ENCODE measurements around the gene PLAAT4.
"Not testable (repeated sequence)": the region's sequence is repeated elsewhere in the genome, so short reads cannot be mapped to it uniquely, and the experiment has no call there.

PLAAT4 gene

DNA sequence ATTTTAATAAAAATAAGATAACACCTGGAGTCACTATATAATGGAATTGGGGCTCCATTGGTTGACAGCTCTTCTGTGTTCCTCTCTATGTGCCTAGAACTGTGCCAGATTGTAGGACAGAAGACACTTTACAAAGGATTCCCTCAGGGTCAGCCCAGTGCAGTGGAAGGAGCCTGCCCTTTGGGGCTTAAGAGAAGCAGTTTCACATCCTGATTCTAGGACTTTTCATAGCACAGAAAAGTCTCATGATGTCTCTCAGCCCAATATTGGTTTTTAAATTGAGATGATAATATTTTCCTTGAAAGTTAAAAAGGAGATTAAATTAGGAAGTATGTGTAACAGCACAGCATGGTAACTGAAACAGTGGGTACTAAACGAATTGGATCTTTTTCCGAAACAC is 7.1 kb downstream of the PLAAT4 start:
- DNase-seq = no peak
- Mint-ChIP-seq H3K4me1 (peaks cover 25% of the 10 kb centered on the region), H3K4me3 (no peak overlapping the region), H3K36me3 (ENCODE audit: low read depth) (no peaks in the 10 kb centered on the region), H3K9me3 (no peaks in the 10 kb centered on the region), H3K27me3 (no peaks in the 10 kb centered on the region), H3K27ac (no peak overlapping the region)
- no peak for ATAC-seq

DNA sequence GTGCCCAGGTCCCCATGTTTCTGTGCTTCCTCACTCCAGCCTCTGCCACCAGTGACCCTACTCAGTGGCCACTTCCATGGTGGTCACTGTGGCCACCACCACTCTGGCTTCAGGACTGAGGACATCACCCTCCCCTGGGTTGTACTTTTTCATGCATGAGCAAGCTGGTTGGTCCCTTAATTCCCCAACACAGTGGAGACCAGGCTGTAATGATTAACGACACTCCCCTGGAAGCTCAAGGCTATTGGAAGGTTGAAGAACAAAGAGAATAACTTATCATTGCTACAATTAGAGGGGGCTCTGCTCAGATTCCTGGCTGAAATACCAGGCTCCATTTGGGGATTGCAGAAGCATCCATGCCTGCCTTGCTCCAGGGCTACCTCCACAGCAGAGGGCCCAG is 10.5 kb downstream of the PLAAT4 start:
- no peak overlapping the region for H3K27ac Mint-ChIP-seq
- no peaks in the 10 kb centered on the region for H3K27me3 Mint-ChIP-seq
- H3K4me3 Mint-ChIP-seq = no peak overlapping the region
- H3K36me3 Mint-ChIP-seq (ENCODE audit: low read depth) = peaks cover 3% of the 10 kb centered on the region
- ATAC-seq = no peak
- H3K4me1 Mint-ChIP-seq = peaks cover 25% of the 10 kb centered on the region
- no peaks in the 10 kb centered on the region for H3K9me3 Mint-ChIP-seq
- no peak for DNase-seq

DNA sequence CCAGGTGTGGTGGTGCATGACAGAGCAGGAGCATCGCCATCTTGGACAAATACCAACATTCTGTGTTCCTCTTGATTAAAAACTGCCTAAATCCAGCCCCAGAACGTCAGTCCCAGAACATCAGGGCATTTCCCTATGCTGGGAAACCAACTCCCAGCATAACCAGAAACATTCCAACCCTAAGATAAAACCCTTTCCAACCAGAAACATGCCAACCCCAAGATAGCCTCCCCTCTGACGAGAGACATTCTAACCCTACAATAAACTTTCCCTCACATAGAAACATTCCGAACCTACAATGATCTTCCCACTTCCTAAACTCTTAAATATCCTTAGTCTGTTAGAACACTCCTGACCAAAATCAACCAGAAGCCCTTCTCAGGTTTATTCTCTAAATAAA is 11.6 kb downstream of the PLAAT4 start:
- Mint-ChIP-seq H3K4me1 (peaks cover 31% of the 10 kb centered on the region), H3K9me3 (no peaks in the 10 kb centered on the region), H3K4me3 (no peak overlapping the region), H3K27me3 (no peaks in the 10 kb centered on the region), H3K27ac (no peak overlapping the region), H3K36me3 (ENCODE audit: low read depth) (peaks cover 3% of the 10 kb centered on the region)
- ATAC-seq = no peak
- no peak for DNase-seq

DNA sequence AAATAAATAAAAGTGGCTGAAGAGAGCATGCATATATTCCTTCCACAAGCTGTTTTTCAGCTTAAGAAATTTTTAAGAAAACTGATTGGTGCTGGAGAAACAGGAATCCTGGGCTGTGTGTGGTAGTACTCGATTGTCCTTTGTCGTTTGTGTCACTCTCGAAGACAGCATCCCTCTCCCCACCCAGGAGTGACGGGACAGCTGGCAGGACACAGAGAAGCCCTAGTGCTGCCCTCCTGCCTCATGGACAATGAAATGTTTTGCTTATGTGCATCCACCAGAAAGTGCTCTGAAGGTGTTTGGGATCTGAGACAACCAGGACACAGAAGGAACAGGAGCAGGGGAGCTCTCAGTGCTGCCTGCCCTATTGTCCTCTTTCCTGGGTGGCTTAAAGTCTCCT is 12.8 kb downstream of the PLAAT4 start:
- no peak for ATAC-seq
- no peaks in the 10 kb centered on the region for H3K9me3 Mint-ChIP-seq
- DNase-seq = no peak
- H3K27me3 Mint-ChIP-seq = no peaks in the 10 kb centered on the region
- H3K4me1 Mint-ChIP-seq = peaks cover 35% of the 10 kb centered on the region
- H3K4me3 Mint-ChIP-seq = no peak overlapping the region
- H3K27ac Mint-ChIP-seq = peak overlapping the region; percentile 13
- peaks cover 3% of the 10 kb centered on the region for H3K36me3 Mint-ChIP-seq (ENCODE audit: low read depth)

DNA sequence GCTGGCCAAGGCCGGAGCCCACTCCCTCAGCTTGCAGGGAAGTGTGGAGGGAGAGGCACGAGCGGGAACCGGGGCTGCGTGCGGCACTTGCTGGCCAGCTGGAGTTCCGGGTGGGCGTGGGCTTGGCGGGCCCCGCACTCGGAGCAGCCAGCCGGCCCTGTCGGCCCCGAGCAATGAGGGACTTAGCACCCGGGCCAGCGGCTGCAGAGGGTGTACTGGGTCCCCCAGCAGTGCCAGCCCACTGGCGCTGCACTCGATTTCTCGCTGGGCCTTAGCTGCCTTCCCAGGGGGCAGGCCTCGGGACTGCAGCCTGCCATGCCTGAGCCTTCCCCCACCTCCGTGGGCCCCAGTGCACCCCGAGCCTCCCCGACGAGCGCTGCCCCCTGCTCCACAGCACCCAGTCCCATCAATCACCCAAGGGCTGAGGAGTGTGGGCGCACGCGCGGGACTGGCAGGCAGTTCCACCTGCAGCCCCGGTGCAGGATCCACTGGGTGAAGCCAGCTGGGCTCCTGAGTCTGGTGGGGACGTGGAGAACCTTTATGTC is 13.6 kb downstream of the PLAAT4 start:
- peaks cover 40% of the 10 kb centered on the region for H3K4me1 Mint-ChIP-seq
- ATAC-seq; H3K4me3 Mint-ChIP-seq; H3K36me3 Mint-ChIP-seq (ENCODE audit: low read depth); DNase-seq; H3K27me3 Mint-ChIP-seq; H3K9me3 Mint-ChIP-seq; H3K27ac Mint-ChIP-seq: not testable (repeated sequence)

DNA sequence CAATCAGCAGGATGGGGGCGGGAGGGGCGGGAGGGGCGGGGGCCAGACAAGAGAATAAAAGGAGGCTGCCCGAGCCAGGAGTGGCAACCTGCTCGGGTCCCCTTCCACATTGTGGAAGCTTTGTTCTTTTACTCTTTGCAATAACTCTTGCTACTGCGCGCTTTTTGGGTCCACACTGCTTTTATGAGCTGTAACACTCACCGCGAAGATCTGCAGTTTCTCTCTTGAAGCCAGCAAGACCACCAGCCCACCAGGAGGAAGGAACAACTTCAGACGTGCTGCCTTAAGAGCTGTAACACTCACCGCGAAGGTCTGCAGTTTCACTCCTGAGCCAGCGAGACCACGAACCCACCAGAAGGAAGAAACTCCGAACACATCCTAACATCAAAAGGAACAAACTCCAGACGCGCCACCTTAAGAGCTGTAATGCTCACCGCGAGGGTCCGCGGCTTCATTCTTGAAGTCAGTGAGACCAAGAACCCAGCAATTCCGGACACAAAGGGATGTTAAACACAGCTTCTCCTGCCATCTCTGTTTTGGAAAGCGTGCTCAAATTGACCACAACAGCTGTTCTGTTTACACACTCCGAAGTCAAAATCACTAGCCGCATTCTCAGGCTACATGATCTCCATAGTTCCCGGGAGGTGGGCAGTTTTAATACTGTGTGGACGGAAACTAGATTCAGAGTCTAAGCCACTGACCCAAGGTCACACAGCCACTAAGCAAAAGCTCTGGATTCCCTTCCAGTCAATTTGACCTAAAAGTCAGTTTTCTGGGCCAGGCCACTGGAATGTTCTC is 14.7 kb downstream of the PLAAT4 start:
- H3K9me3 Mint-ChIP-seq = no peaks in the 10 kb centered on the region
- H3K4me1 Mint-ChIP-seq = peaks cover 43% of the 10 kb centered on the region
- DNase-seq (peak; percentile 40), ATAC-seq (peak; percentile 5)
- peak overlapping the region; percentile 73 for H3K4me3 Mint-ChIP-seq
- H3K36me3 Mint-ChIP-seq (ENCODE audit: low read depth) = peaks cover 3% of the 10 kb centered on the region
- no peaks in the 10 kb centered on the region for H3K27me3 Mint-ChIP-seq
- H3K27ac Mint-ChIP-seq = peak overlapping the region; percentile 88

DNA sequence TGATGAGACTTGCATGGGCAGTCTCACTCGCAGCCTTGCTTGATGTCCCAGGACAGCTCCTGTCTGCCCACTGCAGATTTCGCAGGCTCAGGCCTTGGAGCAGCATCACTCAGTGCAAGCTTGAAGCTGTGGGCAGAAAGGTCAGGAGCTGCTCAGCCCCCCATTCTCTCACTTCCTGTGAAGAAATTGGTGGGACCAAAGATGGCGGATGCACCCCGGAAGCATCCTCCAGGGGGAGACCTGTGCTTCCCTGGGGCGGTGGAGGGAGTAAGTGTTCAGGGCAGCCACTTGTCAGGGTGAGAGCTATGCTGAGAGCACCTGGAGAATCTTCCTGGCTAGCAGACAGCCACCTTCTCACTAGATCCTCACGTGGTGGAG is 15.3 kb downstream of the PLAAT4 start:
- peaks cover 43% of the 10 kb centered on the region for H3K4me1 Mint-ChIP-seq
- DNase-seq (peak; percentile 54), ATAC-seq (peak; percentile 56)
- no peaks in the 10 kb centered on the region for H3K27me3 Mint-ChIP-seq
- no peaks in the 10 kb centered on the region for H3K9me3 Mint-ChIP-seq
- peaks cover 3% of the 10 kb centered on the region for H3K36me3 Mint-ChIP-seq (ENCODE audit: low read depth)
- H3K27ac Mint-ChIP-seq = peak overlapping the region; percentile 88
- H3K4me3 Mint-ChIP-seq = peak overlapping the region; percentile 73

DNA sequence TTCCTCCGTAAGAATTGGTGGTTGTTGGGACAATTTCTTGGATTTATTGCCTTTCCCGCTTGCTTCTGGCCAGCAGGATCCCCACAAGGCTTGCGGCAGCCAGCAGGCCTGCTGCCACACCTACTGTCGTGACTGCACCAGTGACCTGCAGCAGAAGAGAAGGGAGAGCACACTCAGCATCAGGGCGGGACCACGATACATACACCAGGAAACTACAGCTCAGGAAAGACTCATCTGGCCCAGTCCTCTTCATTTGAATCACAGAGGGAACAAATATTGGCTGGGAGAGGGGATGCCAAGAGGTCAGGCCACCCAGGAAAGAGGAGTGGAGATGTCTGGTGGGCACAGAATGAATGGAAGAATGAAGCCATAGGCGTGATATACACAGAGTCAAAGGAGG is 16.3 kb downstream of the PLAAT4 start:
- Mint-ChIP-seq H3K27ac (peak overlapping the region; percentile 76), H3K9me3 (no peaks in the 10 kb centered on the region), H3K36me3 (ENCODE audit: low read depth) (peaks cover 3% of the 10 kb centered on the region), H3K27me3 (no peaks in the 10 kb centered on the region), H3K4me3 (peak overlapping the region; percentile 60), H3K4me1 (peaks cover 43% of the 10 kb centered on the region)
- DNase-seq = no peak
- ATAC-seq = peak; percentile 53

DNA sequence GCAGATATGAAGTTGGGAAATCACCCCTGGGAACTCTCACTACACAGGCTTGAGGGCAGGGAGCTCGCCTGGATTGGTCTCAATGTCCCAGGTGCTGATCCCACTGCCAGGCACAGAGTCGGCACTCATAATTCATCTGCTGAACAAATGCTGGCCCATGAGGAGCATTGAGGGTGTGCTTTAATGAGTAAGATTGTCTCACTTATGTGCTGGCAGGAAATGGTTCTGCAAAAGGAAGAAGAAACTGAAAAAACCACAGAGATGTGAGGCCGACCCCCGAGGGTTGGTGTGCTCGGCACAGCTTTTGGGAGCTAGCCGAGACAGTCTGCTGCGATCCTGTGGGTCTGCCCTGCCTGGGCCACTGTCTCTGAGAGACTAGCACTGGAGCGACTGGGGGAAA is 17.2 kb downstream of the PLAAT4 start:
- H3K4me1 Mint-ChIP-seq = peaks cover 43% of the 10 kb centered on the region
- no peaks in the 10 kb centered on the region for H3K9me3 Mint-ChIP-seq
- DNase-seq (peak; percentile 55), ATAC-seq (peak; percentile 78)
- H3K27ac Mint-ChIP-seq = peak overlapping the region; percentile 89
- peak overlapping the region; percentile 60 for H3K4me3 Mint-ChIP-seq
- H3K36me3 Mint-ChIP-seq (ENCODE audit: low read depth) = peaks cover 3% of the 10 kb centered on the region
- no peaks in the 10 kb centered on the region for H3K27me3 Mint-ChIP-seq

DNA sequence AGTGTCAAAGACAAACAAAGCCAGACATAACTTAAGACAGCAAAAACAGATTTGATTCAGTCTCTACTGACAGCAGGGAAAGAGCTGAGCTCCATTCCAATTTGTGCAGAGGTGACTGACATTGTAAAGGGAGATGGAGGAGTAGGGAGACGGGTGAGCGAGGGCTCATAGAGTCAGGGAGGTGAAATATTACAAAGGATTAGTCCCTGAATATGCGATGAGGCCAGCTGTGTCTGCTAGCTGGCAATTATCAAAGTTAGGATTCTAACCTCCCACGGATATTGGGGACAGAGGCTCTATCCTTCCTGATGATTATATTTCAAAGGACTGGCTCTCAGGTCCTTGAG is 18.2 kb downstream of the PLAAT4 start:
- H3K9me3 Mint-ChIP-seq = no peaks in the 10 kb centered on the region
- no peak overlapping the region for H3K27ac Mint-ChIP-seq
- H3K36me3 Mint-ChIP-seq (ENCODE audit: low read depth) = peaks cover 3% of the 10 kb centered on the region
- H3K27me3 Mint-ChIP-seq = no peaks in the 10 kb centered on the region
- DNase-seq = no peak
- ATAC-seq = no peak
- H3K4me1 Mint-ChIP-seq = peaks cover 43% of the 10 kb centered on the region
- H3K4me3 Mint-ChIP-seq = no peak overlapping the region

DNA sequence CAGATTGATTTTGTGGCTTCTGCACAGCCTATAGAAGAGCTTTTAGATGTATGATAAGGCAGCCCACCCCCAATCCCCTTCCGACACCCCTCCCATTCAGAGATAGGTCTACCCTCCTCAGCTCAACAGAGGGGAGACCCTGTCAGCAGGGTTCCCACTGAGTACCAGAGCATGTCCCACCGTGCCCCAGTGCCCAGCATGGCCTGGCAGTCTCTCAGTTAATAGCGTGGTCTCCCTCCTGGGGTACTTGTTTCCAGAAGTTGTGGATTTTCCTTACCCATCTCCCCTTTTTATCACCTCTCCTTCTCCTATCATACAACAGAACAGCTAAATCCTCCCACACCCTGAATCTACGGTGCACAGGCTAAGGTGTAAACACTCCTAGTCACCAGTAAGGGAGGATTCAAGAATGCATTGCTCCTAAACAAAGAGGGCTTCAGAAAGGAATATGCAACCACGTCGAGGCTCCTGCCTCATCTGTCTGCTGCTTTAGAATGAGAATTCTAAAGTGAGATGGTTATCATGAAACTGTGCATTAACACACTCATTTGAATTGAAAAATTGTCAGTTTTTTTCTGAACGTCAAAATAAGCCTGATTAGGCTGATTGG is 19.9 kb downstream of the PLAAT4 start:
- Mint-ChIP-seq H3K4me3 (no peak overlapping the region), H3K27me3 (no peaks in the 10 kb centered on the region), H3K27ac (no peak overlapping the region), H3K4me1 (peaks cover 48% of the 10 kb centered on the region), H3K36me3 (ENCODE audit: low read depth) (no peaks in the 10 kb centered on the region), H3K9me3 (no peaks in the 10 kb centered on the region)
- ATAC-seq (no peak), DNase-seq (no peak)

DNA sequence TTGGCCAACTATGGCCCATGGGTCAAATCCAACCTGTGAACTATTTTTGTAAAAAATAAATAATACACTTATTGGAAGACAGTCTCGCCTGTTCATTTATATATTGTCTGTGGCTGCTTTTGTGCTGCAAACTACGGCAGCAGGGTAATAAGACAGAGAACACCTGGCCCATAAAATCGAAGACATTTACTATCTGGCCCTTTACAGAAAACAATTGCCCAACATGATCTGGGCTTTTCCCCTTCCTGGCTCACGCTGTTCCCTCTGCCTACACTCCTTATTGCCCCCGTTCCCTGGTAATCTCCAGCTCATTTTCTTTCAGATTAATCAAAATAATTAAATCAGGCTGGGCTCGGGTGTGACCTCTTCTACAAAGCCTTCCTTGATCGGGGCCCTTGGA is 21.0 kb downstream of the PLAAT4 start:
- no peaks in the 10 kb centered on the region for H3K9me3 Mint-ChIP-seq
- H3K36me3 Mint-ChIP-seq (ENCODE audit: low read depth) = no peaks in the 10 kb centered on the region

DNA sequence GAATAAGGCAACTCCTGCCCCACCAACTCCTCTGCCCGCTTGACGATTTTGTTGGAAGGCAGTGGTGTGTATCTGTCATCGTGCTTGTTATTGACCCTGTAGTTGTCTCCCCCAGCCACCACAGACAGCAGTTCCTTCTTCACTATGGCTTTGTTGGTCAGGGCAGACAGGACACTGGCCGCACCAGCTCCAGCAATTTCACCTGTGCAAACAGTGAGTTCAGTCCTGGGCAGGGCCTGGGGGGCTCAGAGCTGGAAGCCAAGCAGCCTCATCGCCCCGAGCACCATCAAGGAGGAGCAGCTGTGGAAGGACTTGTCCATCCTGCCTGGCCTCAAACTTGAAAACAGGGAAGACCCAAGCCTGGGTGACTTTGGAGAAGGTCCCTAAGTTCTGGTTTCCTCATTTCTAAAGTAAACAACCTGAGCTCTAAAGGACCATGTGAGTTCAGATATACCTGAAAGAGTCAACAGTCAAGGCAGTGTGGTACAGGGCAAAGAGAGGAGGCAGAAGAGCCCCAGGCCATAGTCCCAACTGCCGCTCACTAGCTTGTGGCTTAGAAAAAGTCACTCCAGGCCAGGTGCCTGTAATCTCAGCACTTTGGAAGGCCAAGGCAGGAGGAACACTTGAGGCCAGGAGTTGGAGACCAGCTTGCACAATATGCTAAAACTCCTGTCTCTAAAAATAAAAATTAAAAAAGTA is 22.0 kb downstream of the PLAAT4 start:
- no peaks in the 10 kb centered on the region for H3K27me3 Mint-ChIP-seq
- DNase-seq = no peak

More for the DNA sequence above, 21.0 kb downstream of the PLAAT4 start:
- DNase-seq (no peak), ATAC-seq (no peak)
- H3K27me3 Mint-ChIP-seq = no peaks in the 10 kb centered on the region
- H3K27ac Mint-ChIP-seq = no peak overlapping the region
- H3K4me1 Mint-ChIP-seq = peaks cover 48% of the 10 kb centered on the region
- H3K4me3 Mint-ChIP-seq = no peak overlapping the region

DNA sequence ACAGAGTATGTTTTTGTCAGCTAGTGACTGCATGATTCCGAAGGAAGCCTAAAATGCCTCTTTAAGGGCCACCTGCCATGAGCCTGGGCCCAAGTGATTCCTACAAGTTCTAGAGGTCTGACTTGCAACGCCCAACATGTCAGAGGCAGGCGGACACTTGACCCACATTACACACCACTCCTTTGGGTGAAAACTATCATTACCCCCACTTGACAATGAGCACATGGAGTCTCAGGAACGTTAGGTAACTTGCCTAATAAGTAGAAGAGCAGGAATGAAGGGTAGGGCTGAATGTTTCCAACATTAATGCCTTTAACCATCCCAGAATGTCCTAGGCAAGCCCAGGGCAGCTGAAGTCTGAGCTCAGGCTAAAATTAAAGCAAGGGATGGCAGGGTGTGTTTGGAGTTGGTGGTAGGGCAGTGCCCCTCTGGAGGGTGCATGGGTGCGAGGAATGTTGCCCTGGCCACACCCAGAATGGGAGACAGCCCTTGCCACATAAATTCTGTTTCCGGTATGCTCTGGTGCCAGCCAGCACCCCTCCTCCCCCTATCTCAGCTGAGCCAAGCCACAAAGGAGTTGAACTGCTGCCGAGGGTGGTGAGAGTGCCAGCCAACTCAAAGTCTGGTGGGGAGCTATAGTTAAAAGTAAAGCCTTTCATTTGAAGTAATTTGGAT is 24.0 kb downstream of the PLAAT4 start:
- no peak for ATAC-seq
- Mint-ChIP-seq H3K9me3 (no peaks in the 10 kb centered on the region), H3K27me3 (no peaks in the 10 kb centered on the region), H3K4me3 (no peak overlapping the region), H3K4me1 (peaks cover 48% of the 10 kb centered on the region), H3K36me3 (ENCODE audit: low read depth) (no peaks in the 10 kb centered on the region), H3K27ac (no peak overlapping the region)
- no peak for DNase-seq

More for the DNA sequence above, 22.0 kb downstream of the PLAAT4 start:
- ATAC-seq = no peak
- Mint-ChIP-seq H3K4me1 (peaks cover 43% of the 10 kb centered on the region), H3K36me3 (ENCODE audit: low read depth) (no peaks in the 10 kb centered on the region), H3K9me3 (no peaks in the 10 kb centered on the region), H3K27ac (no peak overlapping the region), H3K4me3 (no peak overlapping the region)

Measured in activated naive CD8-positive, alpha-beta T cell treated with anti-CD3 and anti-CD28 coated beads, Interleukin-2, amount 50 U/mL, for 24 hours (primary cell).